NCI-H2107 (cell line): ENCODE data around the gene AIM2.
A peak's percentile ranks its signal among the peaks of the same experiment; 100 is the strongest.
"Not testable (repeated sequence)": the region's sequence is repeated elsewhere in the genome, so short reads cannot be mapped to it uniquely, and the experiment has no call there.

Experiments
- DNase-seq: peaks from one replicate; lab custom pipeline; 2025; lab: John Stamatoyannopoulos, UW

The AIM2 gene

DNA sequence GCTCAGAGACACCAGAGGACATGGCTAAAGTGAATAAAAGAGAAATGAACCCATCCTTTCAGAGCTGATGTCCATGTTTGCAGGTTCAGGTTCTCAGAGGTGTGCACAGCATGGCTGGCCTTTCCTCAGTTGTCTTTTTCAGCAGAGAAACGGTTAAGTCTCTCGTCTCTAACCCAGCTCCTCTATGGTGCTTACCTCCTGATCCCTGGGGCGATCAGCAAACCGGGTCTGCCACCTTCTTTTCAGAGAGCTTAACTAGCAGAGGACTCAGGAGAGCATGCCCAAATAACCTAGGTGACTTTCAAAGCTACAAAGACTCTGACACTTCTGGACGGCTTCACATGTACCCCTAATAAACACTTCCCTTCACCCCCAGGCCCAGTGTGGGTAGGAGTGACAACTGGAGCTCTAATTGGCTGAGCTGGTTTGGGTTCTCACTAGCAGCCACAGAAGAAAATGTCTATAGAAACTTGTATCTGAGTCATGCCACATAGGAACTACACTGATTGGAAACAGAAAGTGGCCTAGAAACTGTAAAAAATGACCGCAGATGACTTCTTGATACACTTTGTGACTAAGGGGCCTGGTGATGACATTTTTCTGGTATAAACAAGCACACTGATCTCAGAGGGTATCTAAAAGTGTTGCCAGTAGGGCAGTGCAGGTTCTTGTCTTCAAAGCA lies at the start of gene AIM2:
Gene AIM2, minus strand, starts transcription at position 329 of the 682 bp plus-strand sequence. CDS start 3,267 bp downstream, outside the sequence.
- DNase-seq: no peak

- no peak for DNase-seq
These were observed 47.0 kb upstream of the AIM2 start for GRCh38 chr1:159123587-159123986.

GRCh38 chr1:159122005-159122621 lies 45.5 kb upstream of the AIM2 start:
- no peak for DNase-seq

GRCh38 chr1:159121526-159121925 lies 45.0 kb upstream of the AIM2 start:
- peak; percentile 57 for DNase-seq

DNA sequence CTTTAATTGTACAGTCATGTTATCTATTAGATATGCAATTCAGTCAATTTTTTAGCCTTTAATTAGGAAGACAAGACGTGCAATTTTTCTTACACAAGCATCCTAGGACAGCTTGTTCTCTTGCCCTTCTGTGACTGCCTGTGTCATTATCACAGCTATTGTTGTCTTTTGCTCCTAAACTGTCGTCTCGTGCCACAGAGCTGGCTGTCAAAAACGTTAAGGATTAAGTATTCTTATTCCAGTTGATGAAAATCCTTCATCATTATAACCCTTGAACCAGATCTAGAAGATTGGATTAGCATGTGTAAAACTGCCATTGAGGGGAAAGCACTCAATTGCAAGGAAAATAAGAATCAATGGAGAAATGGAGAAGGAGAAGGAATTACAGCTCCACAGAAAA lies 43.8 kb upstream of the AIM2 start:
- DNase-seq: no peak

GRCh38 chr1:159113596-159114433 lies 37.2 kb upstream of the AIM2 start:
- no peak for DNase-seq

GRCh38 chr1:159103021-159103420 lies 26.5 kb upstream of the AIM2 start:
- DNase-seq: not testable (repeated sequence)

GRCh38 chr1:159100589-159100988 lies 24.0 kb upstream of the AIM2 start:
- DNase-seq: no peak

DNA sequence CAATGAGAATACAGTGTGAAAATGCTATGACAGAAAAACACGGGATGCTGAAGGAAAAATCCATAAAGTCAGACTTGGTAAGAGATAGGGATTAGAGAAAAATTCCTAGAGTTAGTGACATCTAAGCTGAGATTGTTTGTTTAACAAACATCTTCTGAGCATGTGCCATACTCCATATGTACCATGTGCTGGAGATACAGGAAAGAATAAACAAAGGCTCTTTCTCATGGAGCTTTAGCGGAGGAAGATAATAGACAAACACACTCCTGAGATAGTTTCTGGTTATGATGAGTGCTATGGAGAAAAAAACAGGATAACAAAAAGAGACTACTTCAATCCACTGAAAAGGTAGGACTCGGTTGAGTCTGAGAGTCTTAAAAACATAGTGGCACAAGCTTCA lies 22.0 kb upstream of the AIM2 start:
- no peak for DNase-seq

GRCh38 chr1:159092036-159092760 lies 15.6 kb upstream of the AIM2 start:
- no peak for DNase-seq

GRCh38 chr1:159091607-159092031 lies 15.1 kb upstream of the AIM2 start:
- DNase-seq: no peak

- DNase-seq: no peak
These were observed 14.6 kb upstream of the AIM2 start for GRCh38 chr1:159091180-159091560.

DNA sequence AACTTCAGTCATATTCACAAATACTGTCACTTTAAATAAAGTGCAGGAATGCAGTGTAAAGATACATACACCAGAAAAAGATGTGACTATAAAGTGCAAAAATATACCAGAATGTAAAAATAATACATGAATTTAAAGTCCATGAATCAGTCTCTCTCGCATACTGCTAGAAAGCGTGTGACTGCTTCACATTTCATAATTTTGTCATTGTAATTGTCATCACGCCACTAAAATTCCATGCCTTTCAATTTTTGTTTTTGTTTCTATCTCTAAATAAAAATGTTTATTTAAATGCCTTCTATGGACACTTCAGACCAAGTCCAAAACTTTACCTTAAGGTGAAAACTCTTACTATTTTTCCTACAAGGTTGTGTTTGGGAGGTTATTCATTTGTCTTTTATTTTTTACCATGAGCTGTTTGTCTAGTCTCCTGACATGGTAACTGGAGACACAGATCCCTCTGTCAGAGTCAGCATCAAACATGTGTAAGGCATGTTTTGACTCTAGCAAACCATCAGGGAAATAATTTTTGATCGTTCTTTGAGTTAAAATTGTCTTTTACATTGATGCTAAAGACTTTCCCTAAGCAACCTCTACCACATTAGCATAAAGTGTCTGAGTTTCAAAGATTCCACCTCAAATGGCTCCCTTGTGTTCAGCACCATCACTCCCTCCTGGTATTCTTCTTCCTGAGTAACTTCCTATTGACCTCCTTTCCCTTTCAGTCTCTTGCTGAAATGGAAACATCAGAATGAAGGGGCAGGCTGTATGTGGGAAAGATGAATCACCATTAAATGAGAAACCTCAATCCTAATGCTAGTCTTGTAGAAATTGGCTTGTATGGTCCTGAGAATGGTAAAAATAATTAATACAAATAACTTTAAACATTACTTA lies 14.0 kb upstream of the AIM2 start:
- DNase-seq: no peak

DNA sequence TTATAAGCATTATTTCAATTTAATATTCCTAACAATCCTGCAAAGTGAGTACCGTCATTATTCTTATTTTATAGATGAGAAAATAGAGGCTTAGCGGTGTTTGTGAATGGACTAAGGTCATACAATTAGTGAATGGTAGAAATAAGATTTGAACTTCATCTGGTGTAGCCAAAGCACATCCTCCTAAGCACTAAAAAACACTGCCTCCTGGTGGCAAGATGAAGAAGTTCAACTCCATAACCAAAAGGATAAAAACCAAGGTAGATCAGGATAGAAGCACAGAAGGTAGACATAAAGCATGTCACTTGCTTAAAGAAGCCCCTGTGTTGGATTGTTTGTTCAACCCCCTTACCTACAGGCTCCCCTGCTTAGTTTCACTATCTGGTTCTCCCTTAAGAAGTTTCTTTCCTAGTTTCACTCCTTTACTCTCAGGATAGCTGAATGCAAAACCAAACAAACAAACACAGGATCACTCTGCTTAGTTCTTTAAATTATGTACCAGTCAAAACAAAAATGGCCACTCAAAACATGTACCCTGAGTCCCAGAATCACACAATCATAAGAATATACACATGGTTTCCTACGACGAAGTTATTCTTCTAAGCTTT lies 12.7 kb upstream of the AIM2 start:
- no peak for DNase-seq

DNA sequence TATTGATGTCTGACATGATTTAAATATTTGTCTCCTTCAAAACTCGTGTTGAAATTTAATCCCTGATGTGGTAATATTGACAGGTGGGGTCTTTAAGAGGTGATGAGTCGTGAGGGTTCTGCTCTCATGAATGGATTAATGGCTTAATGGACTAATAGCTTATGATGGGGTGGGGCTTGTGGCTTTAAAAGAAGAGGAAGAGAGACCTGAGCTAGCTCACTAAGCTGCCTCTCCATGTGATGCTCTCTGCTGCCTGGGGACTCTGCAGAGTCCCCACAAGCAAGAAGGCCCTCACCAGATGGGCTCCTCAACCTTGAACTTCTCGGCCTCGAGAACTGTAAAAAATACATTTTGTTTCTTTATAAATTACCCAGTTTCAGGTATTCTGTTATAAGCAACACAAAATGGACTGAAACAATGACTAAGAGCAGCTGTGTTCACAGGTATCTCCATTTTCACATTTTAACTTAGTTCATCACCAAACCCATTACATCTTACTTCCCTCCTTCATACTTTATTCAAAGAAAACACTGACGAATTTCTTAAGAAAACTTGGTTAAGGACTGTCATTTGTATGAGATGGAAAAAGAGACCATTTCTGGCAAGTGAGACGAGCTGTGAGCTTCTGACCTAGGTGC lies 12.1 kb upstream of the AIM2 start:
- DNase-seq: no peak

DNA sequence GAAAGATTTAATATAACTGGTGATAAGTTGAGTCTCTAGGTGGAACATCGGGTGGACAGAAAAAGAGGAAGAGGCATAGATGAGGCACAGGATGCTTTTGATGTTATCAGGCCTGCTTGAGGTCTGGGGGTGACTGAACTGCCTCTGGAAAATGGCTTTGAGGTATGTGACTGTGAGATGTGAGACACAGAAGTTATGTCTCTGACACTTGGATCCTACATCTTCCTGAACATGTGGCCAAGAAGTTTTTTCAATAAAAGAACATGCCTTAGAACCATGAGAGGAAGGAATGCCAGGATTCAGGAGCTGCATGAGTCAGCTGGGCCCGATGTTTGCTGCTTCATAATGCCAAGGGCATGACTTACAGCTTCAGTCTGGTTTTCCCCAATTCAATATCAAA lies 11.5 kb upstream of the AIM2 start:
- no peak for DNase-seq

DNA sequence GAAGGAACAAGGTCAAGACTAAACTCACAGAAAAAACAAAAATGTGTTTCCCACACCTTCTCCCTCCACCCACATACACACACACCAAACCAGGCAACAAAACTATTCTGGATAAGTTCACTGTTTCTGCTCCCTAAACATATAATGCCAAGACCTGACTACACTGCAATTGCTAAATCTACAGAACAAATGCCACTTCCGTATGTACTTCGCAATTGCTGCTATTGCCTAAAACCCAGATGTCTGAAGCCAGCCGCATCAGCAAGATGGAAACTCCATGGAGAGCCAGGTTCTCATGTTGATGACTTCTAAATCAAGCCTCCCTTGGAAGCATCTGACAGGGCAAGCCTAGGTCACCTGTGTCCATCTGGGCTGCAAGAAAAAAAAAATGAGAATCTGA lies 8.3 kb upstream of the AIM2 start:
- DNase-seq: no peak

- no peak for DNase-seq
These were observed 7.6 kb upstream of the AIM2 start for GRCh38 chr1:159084152-159084551.

- DNase-seq: no peak
These were observed 6.4 kb upstream of the AIM2 start for GRCh38 chr1:159083013-159083412.

- no peak for DNase-seq
These were observed 5.1 kb upstream of the AIM2 start for GRCh38 chr1:159081626-159082025.
